AG04450 (cell line): ENCODE data around the gene ATP23. TPM values are rescaled to one million over a fixed set of nuclear protein-coding genes. Genes with fewer than 3 reads are reported as not detected.
A peak's percentile ranks its signal among the peaks of the same experiment; 100 is the strongest.

Experiments
- CTCF ChIA-PET: fragments of 300-600, 350-600 bp; formaldehyde crosslinking; extraction: SDS; loops from one replicate; lab custom pipeline; 2022; ENCODE audit warnings: antibody characterized with exemption, inconsistent platforms; lab: Charles Lee
- POLR2A ChIA-PET: fragments of 350-600 bp; formaldehyde crosslinking; extraction: SDS; loops from one replicate; lab custom pipeline; 2021; ENCODE audit warnings: antibody characterized with exemption, inconsistent platforms; lab: Yijun Ruan, JAX
- DNase-seq: peaks from one replicate; pipeline ENCODE4 v3.0.0-alpha.2; 2011; ENCODE audit warnings: low read depth, low spot score
- H3K27ac ChIP-seq: one replicate; pipeline ENCODE4 v1.5.1; 2012; ENCODE audit warnings: low read depth, low read length, control low read depth
- H3K27me3 ChIP-seq: one replicate; pipeline ENCODE4 v1.6.0; 2012; ENCODE audit warnings: low read length; ENCODE audit not compliant: control insufficient read depth, insufficient read depth
- H3K4me3 ChIP-seq: 2 replicates; pipeline ENCODE4 v1.5.1; 2011; ENCODE audit warnings: mild to moderate bottlenecking, low read depth, low read length, control low read depth
- H3K9me3 ChIP-seq: 2 replicates; pipeline ENCODE4 v1.5.1; 2012; ENCODE audit warnings: low read length; ENCODE audit not compliant: control insufficient read depth, insufficient read depth
- polyA plus RNA-seq: library from polyadenylated mRNA; depleted of rRNA; stranded (reverse); fragments of >200 nt; gene quantifications from 2 replicates; pipeline ENCODE4 v1.2.3, GENCODE V29; 2011
- TF ChIP-seq, protein P1 (sequence below): IDR thresholded peaks from 2 replicates; pipeline ENCODE4 v1.5.1; 2011; ENCODE audit warnings: low read depth, low read length, control low read depth, inconsistent platforms

Gene ATP23
- polyA plus RNA-seq, 1 experiment, result 13.1 TPM

DNA sequence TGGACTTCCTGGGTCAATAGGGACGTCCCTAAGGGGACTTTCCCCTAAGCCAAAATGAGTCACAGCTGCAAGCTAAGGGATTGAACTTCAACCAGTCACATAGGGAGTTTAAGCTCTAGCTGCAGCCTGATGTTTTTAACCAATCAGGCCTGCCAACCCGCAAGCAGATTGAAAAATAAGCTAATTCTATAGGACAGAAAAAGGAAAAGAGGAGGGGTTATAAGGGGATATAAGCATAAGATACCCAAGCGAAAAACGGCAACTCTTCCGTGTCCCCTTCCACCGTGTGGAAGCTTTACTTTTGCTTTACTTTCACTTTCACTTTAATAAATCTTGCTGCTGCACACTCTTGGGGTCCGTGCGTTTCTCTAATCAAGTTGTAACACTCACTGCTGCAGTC lies 24.4 kb downstream of the ATP23 start:
- TF ChIP-seq, protein P1, sequence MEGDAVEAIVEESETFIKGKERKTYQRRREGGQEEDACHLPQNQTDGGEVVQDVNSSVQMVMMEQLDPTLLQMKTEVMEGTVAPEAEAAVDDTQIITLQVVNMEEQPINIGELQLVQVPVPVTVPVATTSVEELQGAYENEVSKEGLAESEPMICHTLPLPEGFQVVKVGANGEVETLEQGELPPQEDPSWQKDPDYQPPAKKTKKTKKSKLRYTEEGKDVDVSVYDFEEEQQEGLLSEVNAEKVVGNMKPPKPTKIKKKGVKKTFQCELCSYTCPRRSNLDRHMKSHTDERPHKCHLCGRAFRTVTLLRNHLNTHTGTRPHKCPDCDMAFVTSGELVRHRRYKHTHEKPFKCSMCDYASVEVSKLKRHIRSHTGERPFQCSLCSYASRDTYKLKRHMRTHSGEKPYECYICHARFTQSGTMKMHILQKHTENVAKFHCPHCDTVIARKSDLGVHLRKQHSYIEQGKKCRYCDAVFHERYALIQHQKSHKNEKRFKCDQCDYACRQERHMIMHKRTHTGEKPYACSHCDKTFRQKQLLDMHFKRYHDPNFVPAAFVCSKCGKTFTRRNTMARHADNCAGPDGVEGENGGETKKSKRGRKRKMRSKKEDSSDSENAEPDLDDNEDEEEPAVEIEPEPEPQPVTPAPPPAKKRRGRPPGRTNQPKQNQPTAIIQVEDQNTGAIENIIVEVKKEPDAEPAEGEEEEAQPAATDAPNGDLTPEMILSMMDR, result no peak
- ChIA-PET POLR2A (no interaction called here), CTCF (no interaction called here)
- no peaks in the 10 kb centered on the region for H3K27me3 ChIP-seq
- H3K9me3 ChIP-seq, result peaks cover 2% of the 10 kb centered on the region; the same call in 1 of the 2 replicates
- DNase-seq, result no peak
- H3K4me3 ChIP-seq, result no peak overlapping the region
- H3K27ac ChIP-seq, result no peak overlapping the region

DNA sequence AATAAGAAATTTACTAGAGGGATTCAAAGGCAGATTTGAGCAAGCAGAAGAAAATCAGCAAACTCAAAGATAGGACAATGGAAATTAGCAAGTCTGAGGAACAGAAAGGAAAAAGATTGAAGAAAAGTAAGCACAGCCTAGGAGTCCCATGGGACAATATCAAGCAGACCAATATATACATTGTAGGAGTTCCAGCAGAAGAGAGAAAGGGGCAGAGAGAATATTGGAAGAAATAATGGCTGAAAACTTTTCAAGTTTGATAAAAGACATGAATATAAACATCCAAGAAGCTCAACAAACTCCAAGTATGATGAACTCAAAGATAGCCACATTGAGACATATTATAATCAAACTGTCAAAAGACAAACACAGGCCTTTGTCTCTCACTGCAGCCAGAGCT lies 25.2 kb downstream of the ATP23 start:
- CTCF ChIA-PET, result no interaction called here
- POLR2A ChIA-PET, result no interaction called here
- TF ChIP-seq, protein P1, result no peak

DNA sequence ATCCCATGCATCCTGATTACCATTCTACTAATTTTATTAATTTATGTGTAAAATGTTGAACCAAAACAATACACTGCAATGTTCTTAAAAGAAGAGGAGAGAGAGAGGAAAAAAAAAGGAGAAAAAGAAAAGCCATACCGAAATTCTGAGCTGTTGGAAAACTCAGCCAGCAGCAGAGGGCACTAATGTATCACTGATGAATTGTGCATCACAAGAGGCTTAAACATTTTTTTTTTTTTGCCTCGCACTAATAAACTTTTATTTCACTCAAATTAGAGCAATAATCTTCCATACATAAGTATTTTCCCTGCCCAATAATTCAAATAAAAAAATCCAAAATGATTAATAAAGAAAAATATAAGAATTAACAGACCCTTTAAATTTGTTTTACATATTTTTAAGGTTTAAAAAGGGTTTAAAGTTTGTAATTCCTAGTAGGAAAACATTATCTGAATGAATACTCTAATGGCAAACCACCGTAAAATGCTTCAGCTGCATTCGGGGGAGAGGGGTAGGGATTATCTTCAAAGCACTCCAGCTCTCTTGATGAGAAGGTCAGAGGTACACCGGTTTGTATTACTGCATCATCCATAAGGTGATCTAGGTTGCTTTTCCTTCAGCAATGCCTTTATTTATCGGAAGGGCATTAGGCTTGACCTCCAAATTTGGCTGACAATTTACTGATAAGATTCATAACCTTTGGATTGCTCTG lies 41.9 kb downstream of the ATP23 start:
- peak; percentile 32 for DNase-seq
- CTCF ChIA-PET, result interaction anchor here (0.6 to 2.6 kb wide), 26 partner anchors 8 to 1852 kb away, joined by 3 to 22 read pairs (median 4); no protein-coding TSS in a partner anchor
- Histone ChIP-seq H3K27me3 (peaks cover 2% of the 10 kb centered on the region), H3K27ac (no peak overlapping the region), H3K4me3 (no peak overlapping the region), H3K9me3 (no peaks in the 10 kb centered on the region)
- TF ChIP-seq, protein P1, result peak; percentile 71
- POLR2A ChIA-PET, result no interaction called here

More for the DNA sequence above, 25.2 kb downstream of the ATP23 start:
- no peak overlapping the region for H3K27ac ChIP-seq
- H3K4me3 ChIP-seq, result no peak overlapping the region
- no peaks in the 10 kb centered on the region for H3K27me3 ChIP-seq
- no peak for DNase-seq
- peaks cover 2% of the 10 kb centered on the region; the same call in 1 of the 2 replicates for H3K9me3 ChIP-seq

DNA sequence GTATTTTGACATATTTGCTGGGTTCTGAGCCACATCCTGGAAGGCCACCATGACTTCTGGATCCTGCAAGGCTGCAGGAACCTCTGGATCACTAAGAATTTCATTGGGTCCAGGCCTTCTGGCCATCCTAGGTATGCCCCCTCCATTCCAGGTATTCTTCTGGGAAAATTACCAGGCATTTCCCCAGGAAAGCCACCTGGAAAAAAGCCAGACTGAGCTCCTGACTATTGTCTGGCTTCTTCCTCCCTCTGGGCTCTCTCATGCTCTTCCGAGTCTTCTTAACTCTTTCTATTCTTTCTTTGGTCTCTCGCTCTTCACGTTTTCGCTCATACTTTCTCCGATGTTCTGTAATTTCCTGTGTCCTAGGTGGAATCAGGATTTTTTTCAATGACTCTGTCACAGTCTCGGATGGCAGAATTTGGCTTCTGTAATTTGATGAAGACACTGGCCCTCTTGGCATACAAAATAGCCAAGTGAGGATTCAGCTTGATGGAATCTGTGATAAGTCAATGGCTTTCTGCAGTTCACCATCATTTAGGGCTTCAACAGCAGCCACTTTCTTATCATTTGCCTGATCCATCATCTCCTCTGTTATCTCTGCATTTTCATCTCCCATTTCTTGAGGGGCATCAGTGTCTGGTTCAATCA lies 42.6 kb downstream of the ATP23 start:
- peaks cover 3% of the 10 kb centered on the region for H3K27me3 ChIP-seq
- H3K4me3 ChIP-seq, result no peak overlapping the region
- H3K27ac ChIP-seq, result peak overlapping the region; percentile 21
- ChIA-PET CTCF (interaction anchor here (0.6 to 2.6 kb wide), 11 partner anchors 31 to 1851 kb away, joined by 3 to 22 read pairs (median 4); no protein-coding TSS in a partner anchor), POLR2A (no interaction called here)
- no peaks in the 10 kb centered on the region for H3K9me3 ChIP-seq
- no peak for DNase-seq
- TF ChIP-seq, protein P1, result no peak
